GM18526 (cell line): Measurements from ENCODE around the gene SLC44A5.

Source experiments
- POLR2A ChIP-seq: IDR thresholded peaks from 3 replicates; pipeline ENCODE4 v1.6.1; 2011; ENCODE audit not compliant: insufficient read length; ENCODE audit errors: extremely low read depth

SLC44A5 gene

DNA sequence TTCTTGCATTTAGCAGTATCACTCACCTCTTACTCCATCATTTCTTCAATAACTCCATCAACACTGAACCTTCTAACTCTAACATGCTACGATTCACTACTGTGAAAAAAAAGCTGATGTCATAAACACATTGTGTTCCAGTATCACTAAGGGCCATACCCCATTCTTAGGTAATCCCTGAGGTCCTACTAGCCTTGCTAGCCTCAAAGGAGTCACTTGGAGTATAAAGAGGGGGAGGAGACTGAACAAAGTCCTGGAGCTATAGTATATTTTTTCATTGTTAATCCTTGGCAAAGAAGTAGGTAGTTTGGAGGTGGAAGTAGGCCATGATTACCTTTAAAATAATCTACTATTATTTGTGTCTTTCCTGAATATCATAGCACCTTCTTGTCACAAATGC is at the start of gene SLC44A5:
SLC44A5 (minus strand) TSS at position 101 of the 400 bp plus-strand sequence. CDS start 69,667 bp downstream, outside the sequence.
- TF ChIP-seq POLR2A = no peak

DNA sequence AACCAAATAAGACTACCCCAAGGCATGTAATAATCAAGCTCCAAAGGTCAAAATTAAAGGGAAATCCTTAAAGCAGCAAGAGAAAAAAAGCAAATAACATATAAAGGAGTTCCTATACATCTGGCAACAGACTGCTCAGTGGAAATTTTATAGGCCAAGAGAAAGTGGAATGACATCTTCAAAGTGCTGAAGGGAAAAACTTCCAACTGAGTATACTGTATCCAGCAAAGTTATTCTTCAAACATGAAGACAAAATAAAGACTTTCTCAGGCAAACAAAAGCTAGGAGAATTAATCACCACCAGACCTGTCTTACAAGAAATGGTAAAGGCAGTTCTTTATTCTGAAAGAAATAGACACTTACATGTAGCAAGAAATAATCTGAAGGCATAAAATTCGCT is 45.0 kb upstream of the SLC44A5 start:
- TF ChIP-seq POLR2A = no peak

DNA sequence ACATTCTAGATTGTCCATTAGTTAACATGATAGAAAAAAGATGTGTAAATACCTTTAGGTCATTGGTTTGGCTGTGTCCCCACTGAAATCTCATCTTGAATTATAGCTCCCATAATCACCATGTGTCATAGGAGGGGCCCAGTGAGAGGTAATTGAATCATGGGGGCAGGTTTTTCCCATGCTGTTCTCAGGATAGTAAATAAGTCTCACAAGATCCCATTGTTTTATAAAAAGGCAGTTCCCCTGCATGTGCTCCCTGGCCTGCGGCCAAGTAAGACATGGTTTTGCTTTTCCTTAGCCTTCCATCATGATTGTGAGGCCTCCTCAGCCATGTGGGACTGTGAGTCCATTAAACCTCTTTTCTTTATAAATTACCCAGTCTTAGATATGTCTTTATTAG is 32.5 kb upstream of the SLC44A5 start:
- TF ChIP-seq POLR2A = no peak

DNA sequence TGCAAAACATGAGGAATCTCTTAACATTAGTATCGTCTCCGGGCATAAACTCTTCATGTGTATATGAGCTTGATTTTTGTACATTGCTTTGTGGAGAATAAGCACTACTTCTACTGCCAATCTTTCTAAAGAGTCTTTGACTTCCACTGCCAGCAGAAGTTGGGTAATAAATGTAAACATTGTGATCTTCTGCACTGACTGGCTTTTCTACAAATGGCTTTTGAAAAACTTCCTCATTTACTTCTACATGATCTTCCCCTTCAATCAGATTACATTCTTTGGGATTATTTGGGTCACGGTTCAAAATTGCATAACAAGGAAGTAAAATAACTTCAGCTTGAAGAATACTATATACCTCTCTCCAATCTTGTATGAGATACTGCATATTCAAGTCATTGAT is 30.4 kb upstream of the SLC44A5 start:
- no peak for TF ChIP-seq POLR2A

DNA sequence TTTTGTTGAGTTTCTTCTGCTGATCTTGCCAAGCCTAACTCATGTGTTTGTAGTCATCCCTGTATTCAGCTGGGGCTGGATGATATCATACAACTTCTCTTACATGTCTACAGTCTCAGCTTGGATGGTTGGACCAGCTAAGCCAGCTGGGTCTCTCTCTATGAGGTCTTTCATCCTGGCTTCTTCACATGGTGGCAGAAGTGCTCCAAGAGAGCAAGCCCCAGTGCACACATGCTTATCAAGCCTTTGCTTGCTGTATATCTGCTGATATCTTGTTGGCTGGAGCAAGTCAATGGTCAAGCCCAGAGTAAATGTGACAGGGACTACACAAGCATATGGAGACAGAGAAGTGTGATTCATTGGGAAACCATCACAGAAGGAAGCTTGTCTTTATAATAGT is 29.2 kb upstream of the SLC44A5 start:
- no peak for TF ChIP-seq POLR2A

DNA sequence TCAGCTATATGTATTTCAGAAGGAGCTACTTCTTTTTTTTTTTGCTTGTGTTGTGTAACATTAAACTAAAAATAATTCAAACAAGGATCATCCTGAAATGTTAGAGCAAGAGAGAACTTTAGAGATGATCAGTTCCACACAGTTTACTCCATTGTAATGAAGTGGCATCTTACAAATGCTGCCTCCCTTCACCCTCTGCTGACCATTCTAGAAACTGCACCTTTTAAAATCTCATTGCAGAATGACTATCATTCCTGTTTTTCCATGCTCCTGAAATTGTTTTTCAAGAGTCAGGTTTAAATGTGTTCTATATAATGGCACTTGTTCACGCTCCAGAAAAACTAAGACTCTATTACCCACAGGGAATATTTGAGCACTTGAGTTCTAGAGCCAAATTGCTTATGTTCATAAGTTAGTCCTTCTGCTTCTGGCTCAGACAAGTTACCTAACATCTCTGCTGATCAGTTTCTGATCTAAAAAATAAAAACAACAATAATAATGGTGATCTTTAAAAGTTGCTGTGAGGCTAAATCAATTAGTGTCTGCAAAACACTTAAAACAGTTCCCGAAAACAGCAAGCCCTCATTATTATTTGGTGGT is 21.5 kb upstream of the SLC44A5 start:
- no peak for TF ChIP-seq POLR2A

DNA sequence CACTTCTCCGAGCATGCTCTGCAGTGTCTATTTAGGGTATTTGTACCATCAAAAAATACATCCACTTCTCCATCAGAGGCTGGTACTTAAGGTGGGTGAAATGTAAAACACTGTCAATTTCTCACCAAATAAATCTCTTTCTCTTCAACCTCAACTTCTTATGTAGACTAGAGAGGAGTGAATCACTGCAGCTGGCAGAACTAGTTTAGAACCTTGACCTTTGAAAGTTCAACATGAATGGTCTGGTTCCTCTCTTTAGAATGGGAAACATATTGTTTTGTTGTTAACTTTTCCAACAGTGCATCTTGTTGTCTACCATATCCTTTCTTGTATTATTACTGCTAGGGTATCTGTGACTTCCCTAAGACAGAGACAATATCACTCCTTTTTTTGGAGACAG is 20.1 kb upstream of the SLC44A5 start:
- TF ChIP-seq POLR2A = no peak

DNA sequence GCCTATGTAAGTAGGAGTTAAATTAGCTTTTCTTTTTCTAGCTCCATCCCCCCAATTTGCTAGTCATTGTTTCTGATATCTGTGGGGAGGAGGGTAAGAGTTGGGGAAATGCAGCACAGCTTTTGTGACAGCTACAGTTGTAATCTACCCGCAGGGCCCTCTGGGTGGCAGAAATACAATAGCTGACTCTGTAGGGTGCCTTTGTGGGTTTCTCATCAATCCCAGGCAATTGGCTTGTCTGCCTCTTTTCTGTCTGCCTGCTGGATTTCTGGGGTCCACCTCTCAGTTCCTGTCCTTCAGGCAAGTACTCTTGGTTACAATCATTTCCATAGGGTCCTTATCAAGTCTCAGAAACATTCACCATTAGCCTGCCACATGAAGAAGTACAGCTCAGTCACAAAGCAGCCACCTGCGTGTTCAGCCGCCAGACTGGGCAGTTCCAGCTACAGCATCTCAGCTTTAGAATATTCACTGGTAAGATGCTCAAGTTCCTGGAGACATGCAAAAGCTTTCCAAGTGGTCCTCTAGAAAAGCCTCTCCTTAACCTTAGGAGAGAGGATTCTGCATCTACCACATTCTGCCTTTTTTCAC is 19.2 kb upstream of the SLC44A5 start:
- no peak for TF ChIP-seq POLR2A

DNA sequence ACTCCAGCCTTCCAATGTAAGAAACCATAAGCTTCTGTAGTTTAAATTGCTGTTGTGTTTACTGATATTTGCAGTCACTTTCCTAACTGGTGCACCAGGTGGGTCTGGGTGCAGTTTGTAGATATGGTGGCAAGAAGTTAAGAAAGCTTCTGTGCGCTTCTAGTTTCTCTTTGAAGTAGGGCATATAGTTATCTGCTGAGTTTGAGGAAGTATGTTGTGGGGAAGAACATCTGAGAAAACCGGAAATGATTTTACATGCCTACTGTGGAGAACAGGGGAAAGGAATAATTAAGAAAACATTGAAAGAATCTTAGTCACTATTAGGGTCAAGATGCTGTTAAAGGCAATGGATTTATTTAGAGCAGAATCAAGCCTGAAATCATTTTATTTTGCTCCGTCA is 14.9 kb upstream of the SLC44A5 start:
- TF ChIP-seq POLR2A = no peak

DNA sequence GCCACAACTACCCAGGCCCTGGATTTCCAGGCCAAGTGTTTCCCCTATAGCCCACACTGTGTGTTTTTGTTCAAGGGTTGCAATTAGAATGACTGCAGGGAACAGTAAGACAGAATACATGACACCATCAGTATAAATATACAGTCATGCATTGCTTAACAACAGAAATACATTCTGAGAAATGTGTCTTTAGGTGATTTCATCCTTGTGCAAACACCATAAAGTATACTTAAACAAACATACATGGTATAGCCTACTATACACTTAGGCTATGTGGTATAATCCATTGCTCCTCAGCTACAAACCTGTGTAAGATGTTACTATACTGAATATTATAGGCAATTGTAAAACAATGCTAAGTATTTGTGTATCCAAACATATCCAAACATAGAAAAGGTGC is 7.5 kb upstream of the SLC44A5 start:
- no peak for TF ChIP-seq POLR2A

DNA sequence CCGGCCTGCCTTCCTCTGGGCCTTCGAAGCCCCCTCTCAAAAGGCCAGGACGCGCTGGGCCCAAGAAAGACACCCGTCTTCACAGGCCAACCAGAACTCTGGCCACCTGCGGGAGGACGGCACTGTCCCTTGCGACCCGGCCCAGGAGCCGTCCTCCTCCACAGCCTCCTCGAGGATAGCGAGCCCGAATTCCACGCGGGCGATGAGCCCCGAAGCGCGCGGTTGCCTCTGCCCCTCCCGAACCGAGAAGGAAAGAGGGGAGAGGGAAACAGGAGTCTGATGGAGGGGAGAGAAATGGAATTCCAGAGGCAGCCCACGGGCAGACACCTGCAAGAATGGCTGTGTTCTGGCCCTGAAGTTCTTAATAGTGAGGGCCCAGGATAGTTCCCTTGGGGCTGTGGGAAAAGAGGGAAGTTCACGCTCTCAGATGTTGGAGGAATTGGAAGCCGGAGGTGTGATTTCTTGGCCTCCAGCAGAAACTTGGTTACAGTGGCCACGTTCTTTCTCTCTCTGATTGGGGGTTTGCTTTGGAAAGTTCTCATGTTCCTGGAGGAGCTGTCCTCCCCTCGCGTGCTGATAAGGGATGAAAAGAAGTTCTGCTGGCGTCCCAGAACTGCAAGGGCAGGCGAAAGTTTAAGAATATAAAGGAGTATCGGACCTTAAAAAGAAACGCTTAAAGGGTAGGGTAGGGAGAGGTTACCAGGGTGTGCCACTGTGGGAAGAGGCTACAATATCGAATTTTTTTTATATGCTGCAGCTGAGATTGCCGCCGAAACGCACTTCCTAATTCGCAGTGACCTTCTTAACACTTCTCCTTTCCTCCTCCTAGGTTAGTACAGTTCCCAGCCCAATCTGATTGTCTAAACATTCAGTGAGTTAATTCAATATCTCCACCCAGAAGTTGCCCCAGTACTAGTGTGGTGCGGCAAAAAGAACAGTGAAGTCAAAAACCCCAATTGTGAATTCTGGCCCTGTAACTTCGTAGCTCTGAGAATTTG is 5.8 kb upstream of the SLC44A5 start:
- no peak for TF ChIP-seq POLR2A

DNA sequence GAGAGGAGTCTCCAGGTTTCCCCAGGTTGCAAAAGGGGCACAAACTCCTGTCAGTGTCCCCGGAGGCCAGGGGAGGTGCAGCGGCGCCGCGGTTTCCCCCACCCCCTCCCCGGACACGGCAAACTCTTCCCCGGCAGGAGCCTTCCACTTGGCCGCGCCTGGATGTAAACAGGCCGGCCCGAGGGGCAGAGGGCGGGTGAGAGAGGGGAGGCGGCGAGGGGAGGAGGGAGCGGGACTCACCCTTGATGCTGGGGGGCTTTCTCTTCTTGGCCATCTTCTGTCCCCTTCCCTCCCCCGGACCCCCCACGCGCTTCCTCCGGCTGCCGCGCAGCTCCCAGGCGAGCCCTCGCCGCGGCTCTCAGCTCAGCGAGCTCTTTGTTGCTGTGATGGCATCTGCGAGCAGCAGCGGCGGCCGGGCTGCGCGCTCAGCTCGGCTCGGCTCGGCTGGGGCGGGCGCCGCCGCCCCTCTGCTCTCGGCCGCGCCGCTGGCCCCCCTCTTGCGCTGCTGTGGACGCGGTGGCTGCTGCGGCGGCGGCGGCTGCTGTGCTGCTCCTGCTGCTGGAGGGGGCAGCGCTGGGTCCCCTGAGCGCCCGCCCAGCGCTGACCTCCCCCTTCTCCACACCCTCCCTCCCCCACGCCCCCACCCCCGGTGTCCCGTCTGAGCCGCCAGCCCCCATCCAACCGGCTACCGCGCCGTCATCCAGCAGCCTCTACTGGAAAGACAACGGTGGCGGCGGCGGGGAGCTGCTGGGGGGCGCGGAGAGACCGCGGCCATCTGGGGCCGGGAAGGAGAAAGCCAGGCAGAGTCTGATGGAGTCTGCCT is 4.9 kb upstream of the SLC44A5 start:
- no peak for TF ChIP-seq POLR2A

DNA sequence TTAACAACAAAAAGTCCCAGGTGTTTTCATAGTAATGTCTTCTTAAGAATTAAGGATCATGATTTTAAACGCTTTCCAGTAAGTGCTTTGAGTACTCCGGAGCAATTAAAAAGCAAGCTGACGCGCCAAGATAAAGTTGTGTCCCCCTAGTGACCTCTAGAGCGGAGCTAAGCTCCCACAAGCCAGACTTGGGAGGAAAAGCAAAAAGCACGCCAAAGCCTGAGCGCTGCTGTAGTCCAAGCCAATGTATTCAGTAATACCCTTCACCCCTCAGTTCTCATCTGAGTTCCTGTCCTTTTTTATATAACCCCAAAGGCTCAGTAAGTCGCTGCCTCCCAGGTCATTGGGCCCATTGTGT is 3.5 kb upstream of the SLC44A5 start:
- TF ChIP-seq POLR2A = no peak

DNA sequence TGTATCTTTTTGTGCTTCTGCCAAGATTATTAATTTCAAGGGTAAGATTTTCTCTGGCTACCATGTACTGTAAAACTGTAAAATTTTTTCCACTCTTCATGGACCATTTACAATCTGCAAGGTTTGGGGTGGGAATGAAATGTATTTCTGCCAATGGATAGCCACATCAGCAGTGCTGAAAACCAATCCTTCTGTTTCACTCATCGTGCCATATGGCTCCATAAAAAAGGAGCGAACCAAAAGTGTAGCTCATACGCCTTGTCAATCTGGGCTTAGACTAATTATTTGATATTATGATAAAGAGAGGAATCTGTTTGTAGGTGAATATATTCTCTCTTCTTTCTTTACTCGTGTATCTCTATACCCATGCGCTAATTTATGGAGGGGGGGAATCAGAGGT is 3.0 kb upstream of the SLC44A5 start:
- TF ChIP-seq POLR2A = no peak

DNA sequence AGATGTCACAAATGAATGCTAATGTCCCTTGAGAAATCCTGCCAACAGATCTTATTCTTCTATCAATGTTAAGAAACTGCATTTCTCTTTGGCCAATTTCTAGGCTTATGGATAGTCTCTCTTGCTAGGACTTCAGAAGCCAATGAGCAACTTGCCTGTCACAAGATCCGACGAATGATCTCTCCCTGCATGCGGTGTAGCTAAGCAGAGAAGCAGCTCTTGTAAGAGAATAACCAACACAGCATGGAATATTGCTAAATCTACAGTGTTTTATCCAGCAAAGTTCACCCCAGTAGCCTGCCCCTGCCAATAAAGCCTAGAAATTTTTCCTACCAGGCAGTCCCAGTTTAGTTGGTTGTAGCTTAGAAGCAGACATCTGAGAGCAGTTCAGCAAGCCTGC is 2.1 kb upstream of the SLC44A5 start:
- TF ChIP-seq POLR2A = no peak
